Gastroesophageal sphincter (tissue), 4 donors: ENCODE measurements around the gene ZNF765. TPM values are rescaled to one million over a fixed set of nuclear protein-coding genes. Genes with fewer than 3 reads are reported as not detected.
"Not testable (repeated sequence)": the region's sequence is repeated elsewhere in the genome, so short reads cannot be mapped to it uniquely, and the experiment has no call there.

Experiments
- ATAC-seq: fragments of 150-250 bp; one replicate; pipeline ENCODE4 v1.9.1; 2016; ENCODE audit warnings: mild to moderate bottlenecking, moderate library complexity
- H3K27ac ChIP-seq, 4 donors: fragments of 200-600 bp; sonication (generic) in 3 of 4; 1 replicate in 3 of 4; 2 replicates in 1 of 4; pipeline ENCODE4 v1.5.1; 2016 to 2019
- H3K27me3 ChIP-seq: fragments of 200-600 bp; sonication (generic); one replicate; pipeline ENCODE4 v1.5.1; 2019
- H3K36me3 ChIP-seq, 2 donors: fragments of 200-600 bp; sonication (generic); one replicate each; pipeline ENCODE4 v1.5.1; 2019; ENCODE audit warnings: control low read depth in 1 of 2
- H3K4me1 ChIP-seq, 3 donors: fragments of 200-600 bp; sonication (generic); 1 replicate in 2 of 3; 2 replicates in 1 of 3; pipeline ENCODE4 v1.5.1; 2016 to 2019; ENCODE audit warnings: control low read depth in 2 of 3
- H3K4me3 ChIP-seq, 2 donors: fragments of 200-600 bp; sonication (generic); one replicate each; pipeline ENCODE4 v1.5.1; 2019; ENCODE audit warnings: mild to moderate bottlenecking in 1 of 2, moderate library complexity in 1 of 2
- H3K9me3 ChIP-seq, 3 donors: fragments of 200-600 bp; sonication (generic); one replicate each; pipeline ENCODE4 v1.5.1; 2017 to 2019; ENCODE audit warnings: control low read depth in 2 of 3
- EP300 ChIP-seq: sonication (generic); formaldehyde crosslinking; IDR thresholded peaks from one replicate; pipeline ENCODE4 v1.6.1; 2017; ENCODE audit warnings: antibody characterized with exemption, mild to moderate bottlenecking
- POLR2A ChIP-seq, 2 donors: fragments of 450-650 bp; IDR thresholded peaks; one replicate each; pipeline ENCODE4 v1.6.1; 2017; ENCODE audit warnings: antibody characterized with exemption in 2 of 2, mild to moderate bottlenecking in 2 of 2, moderate library complexity in 1 of 2
- POLR2AphosphoS5 ChIP-seq: sonication (generic); formaldehyde crosslinking; IDR thresholded peaks from one replicate; pipeline ENCODE4 v1.6.1; 2017; ENCODE audit warnings: antibody characterized with exemption
- WGBS, 2 donors: methylation state at CpG; one replicate each; pipeline ENCODE4 v1.1.5; 2018; ENCODE audit warnings: low coverage in 1 of 2; 5-methylcytosine and 5-hydroxymethylcytosine counted together
- total RNA-seq, 4 donors: library from RNA; depleted of rRNA; stranded (reverse); fragments of >200 nt; gene quantifications; one replicate each; pipeline ENCODE4 v1.1.0, GENCODE V29; 2016
- TF ChIP-seq, protein P1 (sequence below), 4 experiments: fragments of 200-600 bp in 2 of 4; fragments of 450-650 bp in 2 of 4; sonication (generic) in 1 of 4; IDR thresholded peaks; one replicate each; pipeline ENCODE4 v1.5.1; 2017 to 2019; ENCODE audit warnings: antibody characterized with exemption in 4 of 4, mild to moderate bottlenecking in 2 of 4, moderate library complexity in 2 of 4

The ZNF765 gene
- total RNA-seq, 4 donors from 2014 or later: 7.3 to 13.4 (median 8.2) TPM

DNA sequence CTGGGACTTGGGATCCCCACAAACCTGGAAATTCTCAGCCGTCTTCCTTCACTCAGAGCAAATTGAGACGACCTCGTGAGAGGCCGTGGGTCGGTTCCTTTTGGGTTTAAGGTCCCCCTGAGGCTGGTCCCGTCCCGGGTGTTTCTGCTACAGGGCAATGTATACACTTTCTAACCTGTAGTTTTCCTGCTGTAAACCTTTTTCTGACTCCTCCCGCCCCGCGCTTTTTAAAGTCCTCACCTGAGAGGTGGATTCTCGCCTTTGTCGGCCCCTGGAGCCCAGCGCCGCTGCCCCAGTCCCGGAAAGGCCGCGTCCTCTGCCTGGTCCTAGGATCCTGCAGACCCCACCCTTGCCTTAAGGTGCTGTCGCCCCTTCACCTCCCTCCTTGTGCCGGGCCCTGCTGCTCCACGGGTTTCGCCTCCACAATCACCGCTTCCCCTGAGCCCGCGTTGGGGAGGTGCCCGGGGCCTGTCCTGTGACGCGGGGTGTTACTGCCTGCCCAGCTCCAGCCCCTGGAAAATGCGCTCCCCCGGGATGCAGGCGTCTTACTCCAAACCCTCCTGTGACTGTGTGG is 37.2 kb downstream of the ZNF765 start:
- Histone ChIP-seq H3K4me1 (peaks cover 0 to 17% (median 0%) of the 10 kb centered on the region in 3 donors), H3K9me3 (no peaks in the 10 kb centered on the region), H3K4me3 (peak overlapping the region; percentile 67 to 83), H3K27me3 (no peaks in the 10 kb centered on the region), H3K36me3 (peaks cover 0 to 22% of the 10 kb centered on the region in 2 donors), H3K27ac (peak overlapping the region; percentile 45 to 80 (median 70))
- 0 to 2% methylated on average over 10 to 15 of the region's 30 CpGs for WGBS, 2 donors
- TF ChIP-seq POLR2AphosphoS5 (no peak), POLR2A (IDR thresholded peaks at IDR 0.05) (no peak), EP300 (no peak)
- TF ChIP-seq, protein P1, sequence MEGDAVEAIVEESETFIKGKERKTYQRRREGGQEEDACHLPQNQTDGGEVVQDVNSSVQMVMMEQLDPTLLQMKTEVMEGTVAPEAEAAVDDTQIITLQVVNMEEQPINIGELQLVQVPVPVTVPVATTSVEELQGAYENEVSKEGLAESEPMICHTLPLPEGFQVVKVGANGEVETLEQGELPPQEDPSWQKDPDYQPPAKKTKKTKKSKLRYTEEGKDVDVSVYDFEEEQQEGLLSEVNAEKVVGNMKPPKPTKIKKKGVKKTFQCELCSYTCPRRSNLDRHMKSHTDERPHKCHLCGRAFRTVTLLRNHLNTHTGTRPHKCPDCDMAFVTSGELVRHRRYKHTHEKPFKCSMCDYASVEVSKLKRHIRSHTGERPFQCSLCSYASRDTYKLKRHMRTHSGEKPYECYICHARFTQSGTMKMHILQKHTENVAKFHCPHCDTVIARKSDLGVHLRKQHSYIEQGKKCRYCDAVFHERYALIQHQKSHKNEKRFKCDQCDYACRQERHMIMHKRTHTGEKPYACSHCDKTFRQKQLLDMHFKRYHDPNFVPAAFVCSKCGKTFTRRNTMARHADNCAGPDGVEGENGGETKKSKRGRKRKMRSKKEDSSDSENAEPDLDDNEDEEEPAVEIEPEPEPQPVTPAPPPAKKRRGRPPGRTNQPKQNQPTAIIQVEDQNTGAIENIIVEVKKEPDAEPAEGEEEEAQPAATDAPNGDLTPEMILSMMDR (IDR thresholded peaks at IDR 0.05): no peak
- peak; percentile 32 for ATAC-seq

DNA sequence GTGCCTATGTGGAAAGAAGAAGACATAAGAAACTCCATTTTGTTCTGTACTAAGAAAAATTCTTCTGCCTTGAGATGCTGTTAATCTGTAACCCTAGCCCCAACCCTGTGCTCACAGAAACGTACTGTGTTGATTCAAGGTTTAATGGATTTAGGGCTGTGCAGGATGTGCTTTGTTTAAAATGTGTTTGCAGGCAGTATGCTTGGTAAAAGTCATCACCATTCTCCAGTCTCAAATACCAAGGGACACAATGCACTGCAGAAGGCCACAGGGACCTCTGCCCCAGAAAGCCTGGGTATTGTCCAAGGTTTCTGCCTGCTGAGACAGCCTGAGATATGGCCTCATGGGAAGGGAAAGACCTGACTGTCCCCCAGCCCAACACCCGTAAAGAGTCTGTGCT is 48.9 kb downstream of the ZNF765 start:
- peaks cover 0 to 84% of the 10 kb centered on the region in 2 donors for H3K36me3 ChIP-seq

DNA sequence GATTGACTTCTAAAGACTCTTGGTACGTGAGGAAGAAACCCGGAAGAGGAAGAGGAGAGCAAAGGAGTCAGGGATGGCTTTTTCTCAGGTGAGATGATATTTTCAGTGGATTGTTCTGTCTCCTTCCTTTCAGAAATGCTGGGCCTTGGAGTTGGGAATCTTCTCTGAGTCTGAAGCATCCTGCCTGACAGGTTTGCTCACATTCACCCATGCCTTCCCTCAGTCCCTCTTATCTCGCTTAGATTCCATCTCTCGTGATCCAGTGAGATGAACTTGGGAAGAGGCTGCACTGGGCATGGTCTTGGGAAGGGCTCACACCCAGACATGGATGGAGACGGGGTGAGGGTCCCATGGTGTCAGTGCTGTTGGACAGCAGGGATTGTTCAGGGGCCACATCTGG is 52.2 kb downstream of the ZNF765 start:
- Histone ChIP-seq H3K36me3 (peaks cover 0 to 92% of the 10 kb centered on the region in 2 donors), H3K9me3 (peaks cover 0 to 20% (median 0%) of the 10 kb centered on the region in 3 donors)
- H3K4me3 ChIP-seq, ATAC-seq, H3K4me1 ChIP-seq, H3K27me3 ChIP-seq, H3K27ac ChIP-seq: not testable (repeated sequence)
- WGBS, 2 donors: 60 to 94% methylated on average over 1 to 2 of the region's 5 CpGs

More for the DNA sequence above, 48.9 kb downstream of the ZNF765 start:
- ATAC-seq, H3K4me3 ChIP-seq, H3K27ac ChIP-seq, H3K4me1 ChIP-seq, H3K27me3 ChIP-seq: not testable (repeated sequence)
- peaks cover 0 to 16% (median 0%) of the 10 kb centered on the region in 3 donors for H3K9me3 ChIP-seq
- WGBS, 2 donors: 93 to 100% methylated on average over 1 to 2 of the region's 2 CpGs

DNA sequence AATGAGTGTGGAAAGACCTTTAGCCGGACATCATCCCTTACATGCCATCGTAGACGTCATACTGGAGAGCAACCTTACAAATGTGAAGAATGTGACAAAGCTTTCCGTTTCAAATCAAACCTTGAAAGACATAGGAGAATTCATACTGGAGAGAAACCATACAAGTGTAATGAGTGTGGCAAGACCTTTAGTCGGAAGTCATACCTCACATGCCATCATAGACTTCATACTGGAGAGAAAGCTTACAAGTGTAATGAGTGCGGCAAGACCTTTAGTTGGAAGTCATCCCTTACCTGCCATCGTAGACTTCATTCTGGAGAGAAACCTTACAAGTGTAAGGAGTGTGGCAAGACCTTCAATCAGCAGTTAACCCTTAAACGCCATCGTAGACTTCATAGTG is 60.9 kb downstream of the ZNF765 start:
- Histone ChIP-seq H3K4me3 (no peak overlapping the region), H3K9me3 (peaks cover 0 to 59% (median 0%) of the 10 kb centered on the region in 3 donors), H3K27ac (no peak overlapping the region), H3K4me1 (no peaks in the 10 kb centered on the region), H3K36me3 (peaks cover 5 to 65% of the 10 kb centered on the region in 2 donors), H3K27me3 (no peaks in the 10 kb centered on the region)
- TF ChIP-seq POLR2A (IDR thresholded peaks at IDR 0.05) (no peak), EP300 (no peak), POLR2AphosphoS5 (no peak)
- TF ChIP-seq, protein P1 (IDR thresholded peaks at IDR 0.05): no peak
- WGBS, 2 donors: 84 to 85% methylated on average over 9 of the region's 9 CpGs
- ATAC-seq: no peak

DNA sequence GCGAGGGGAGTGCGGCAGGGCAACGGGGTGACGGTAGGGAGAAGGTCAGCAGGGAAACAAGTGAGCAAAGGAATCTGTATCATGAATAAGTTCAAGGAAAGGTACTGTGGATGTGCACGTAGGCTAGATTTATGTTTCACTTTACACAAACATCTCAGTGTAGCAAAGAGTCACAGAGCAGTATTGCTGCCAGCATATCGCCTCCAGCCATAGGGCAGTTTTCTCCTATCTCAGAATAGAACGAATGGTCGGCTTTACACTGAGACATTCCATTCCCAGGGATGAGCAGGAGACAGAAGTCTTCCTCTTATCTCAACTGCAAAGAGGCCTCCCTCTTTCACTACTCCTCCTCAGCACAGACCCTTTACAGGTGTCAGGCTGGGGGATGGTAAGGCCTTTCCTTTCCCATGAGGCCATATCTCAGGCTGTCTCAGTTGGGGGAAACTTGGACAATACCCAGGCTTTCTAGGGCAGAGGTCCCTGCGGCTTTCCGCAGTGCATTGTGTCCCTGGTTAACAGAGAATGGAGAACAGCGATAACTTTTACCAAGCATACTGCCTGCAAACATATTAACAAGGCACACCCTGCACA is 65.3 kb downstream of the ZNF765 start:
- not testable (repeated sequence) for H3K4me1 ChIP-seq, H3K27ac ChIP-seq, H3K4me3 ChIP-seq, ATAC-seq
- H3K36me3 ChIP-seq: peaks cover 0 to 21% of the 10 kb centered on the region in 2 donors
- 56 to 68% methylated on average over 6 to 11 of the region's 11 CpGs for WGBS, 2 donors
- peaks cover 0 to 34% (median 0%) of the 10 kb centered on the region in 3 donors for H3K9me3 ChIP-seq
- H3K27me3 ChIP-seq: peaks cover 25% of the 10 kb centered on the region

DNA sequence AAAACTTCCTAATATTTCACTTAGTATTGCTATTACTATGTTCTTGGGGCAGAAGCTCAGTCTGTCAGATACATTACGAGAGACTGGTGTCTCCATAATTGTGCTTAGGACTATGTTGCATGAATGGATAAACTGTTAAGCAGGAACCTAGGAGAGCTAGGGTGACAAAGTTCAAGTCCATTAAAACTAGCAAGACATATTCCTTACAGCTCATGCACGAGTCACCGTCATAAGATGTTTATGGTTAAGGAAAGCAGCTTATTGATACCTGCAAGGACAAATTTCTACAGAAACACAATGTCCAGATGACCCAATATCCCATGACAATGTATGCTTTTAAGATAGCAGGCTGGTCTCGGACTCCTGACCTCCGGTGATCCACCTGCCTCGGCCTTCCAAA is 66.9 kb downstream of the ZNF765 start:
- H3K9me3 ChIP-seq: peaks cover 0 to 19% (median 0%) of the 10 kb centered on the region in 3 donors
- 77 to 78% methylated on average over 6 of the region's 6 CpGs for WGBS, 2 donors

More for the DNA sequence above, 66.9 kb downstream of the ZNF765 start:
- Histone ChIP-seq H3K4me1 (peaks cover 0 to 5% (median 0%) of the 10 kb centered on the region in 3 donors), H3K4me3 (no peak overlapping the region), H3K27me3 (peaks cover 31% of the 10 kb centered on the region), H3K27ac (no peak overlapping the region), H3K36me3 (peaks cover 0 to 5% of the 10 kb centered on the region in 2 donors)
- TF ChIP-seq, protein P1 (IDR thresholded peaks at IDR 0.05): no peak
- TF ChIP-seq POLR2A (IDR thresholded peaks at IDR 0.05): no peak
- TF ChIP-seq EP300: no peak
- TF ChIP-seq POLR2AphosphoS5: no peak
- no peak for ATAC-seq
